ENCODE results near the gene CNTF. TPM values are rescaled to one million over a fixed set of nuclear protein-coding genes. Genes with fewer than 3 reads are reported as not detected.

CNTF gene
- total and polyA plus RNA-seq, 10 of the 15 experiments (the other 5 are each of a cell fraction or from before 2014, with no cell fraction given): 0.16 to 2.3 (median 0.73) TPM

DNA sequence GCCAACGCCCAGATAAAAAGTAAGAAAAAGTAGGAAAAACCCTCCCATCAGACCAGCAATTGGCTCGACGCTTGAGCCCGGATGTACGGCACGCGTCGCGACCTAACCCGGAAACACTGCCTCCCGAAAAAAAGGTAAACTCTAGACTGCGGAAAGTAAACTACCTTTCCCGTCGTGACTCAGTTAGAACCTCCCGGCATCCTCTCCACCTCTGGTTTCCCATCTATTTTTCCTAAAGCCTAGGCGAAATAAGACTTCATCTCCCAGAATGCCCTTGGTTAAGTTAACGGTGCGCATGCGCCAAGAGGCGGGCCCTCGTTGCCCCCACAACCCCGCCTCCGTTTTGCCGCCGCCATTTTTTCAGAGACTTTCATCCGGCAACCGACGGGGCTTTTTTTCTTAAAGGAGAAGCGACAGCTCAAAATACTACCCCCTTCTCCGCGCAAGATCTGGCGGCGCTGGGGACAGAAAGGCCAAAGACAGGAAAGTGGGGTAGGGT lies 44.3 kb upstream of the CNTF start (continued):
- TF ChIP-seq, protein P1, sequence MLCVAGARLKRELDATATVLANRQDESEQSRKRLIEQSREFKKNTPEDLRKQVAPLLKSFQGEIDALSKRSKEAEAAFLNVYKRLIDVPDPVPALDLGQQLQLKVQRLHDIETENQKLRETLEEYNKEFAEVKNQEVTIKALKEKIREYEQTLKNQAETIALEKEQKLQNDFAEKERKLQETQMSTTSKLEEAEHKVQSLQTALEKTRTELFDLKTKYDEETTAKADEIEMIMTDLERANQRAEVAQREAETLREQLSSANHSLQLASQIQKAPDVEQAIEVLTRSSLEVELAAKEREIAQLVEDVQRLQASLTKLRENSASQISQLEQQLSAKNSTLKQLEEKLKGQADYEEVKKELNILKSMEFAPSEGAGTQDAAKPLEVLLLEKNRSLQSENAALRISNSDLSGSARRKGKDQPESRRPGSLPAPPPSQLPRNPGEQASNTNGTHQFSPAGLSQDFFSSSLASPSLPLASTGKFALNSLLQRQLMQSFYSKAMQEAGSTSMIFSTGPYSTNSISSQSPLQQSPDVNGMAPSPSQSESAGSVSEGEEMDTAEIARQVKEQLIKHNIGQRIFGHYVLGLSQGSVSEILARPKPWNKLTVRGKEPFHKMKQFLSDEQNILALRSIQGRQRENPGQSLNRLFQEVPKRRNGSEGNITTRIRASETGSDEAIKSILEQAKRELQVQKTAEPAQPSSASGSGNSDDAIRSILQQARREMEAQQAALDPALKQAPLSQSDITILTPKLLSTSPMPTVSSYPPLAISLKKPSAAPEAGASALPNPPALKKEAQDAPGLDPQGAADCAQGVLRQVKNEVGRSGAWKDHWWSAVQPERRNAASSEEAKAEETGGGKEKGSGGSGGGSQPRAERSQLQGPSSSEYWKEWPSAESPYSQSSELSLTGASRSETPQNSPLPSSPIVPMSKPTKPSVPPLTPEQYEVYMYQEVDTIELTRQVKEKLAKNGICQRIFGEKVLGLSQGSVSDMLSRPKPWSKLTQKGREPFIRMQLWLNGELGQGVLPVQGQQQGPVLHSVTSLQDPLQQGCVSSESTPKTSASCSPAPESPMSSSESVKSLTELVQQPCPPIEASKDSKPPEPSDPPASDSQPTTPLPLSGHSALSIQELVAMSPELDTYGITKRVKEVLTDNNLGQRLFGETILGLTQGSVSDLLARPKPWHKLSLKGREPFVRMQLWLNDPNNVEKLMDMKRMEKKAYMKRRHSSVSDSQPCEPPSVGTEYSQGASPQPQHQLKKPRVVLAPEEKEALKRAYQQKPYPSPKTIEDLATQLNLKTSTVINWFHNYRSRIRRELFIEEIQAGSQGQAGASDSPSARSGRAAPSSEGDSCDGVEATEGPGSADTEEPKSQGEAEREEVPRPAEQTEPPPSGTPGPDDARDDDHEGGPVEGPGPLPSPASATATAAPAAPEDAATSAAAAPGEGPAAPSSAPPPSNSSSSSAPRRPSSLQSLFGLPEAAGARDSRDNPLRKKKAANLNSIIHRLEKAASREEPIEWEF (IDR thresholded peaks at IDR 0.05; ENCODE audit: insufficient replicate concordance, low read depth, low read length): no peak
- TF ChIP-seq SREBF2 (IDR thresholded peaks at IDR 0.05; ENCODE audit: low read length): no peak
- TF ChIP-seq, protein P2, sequence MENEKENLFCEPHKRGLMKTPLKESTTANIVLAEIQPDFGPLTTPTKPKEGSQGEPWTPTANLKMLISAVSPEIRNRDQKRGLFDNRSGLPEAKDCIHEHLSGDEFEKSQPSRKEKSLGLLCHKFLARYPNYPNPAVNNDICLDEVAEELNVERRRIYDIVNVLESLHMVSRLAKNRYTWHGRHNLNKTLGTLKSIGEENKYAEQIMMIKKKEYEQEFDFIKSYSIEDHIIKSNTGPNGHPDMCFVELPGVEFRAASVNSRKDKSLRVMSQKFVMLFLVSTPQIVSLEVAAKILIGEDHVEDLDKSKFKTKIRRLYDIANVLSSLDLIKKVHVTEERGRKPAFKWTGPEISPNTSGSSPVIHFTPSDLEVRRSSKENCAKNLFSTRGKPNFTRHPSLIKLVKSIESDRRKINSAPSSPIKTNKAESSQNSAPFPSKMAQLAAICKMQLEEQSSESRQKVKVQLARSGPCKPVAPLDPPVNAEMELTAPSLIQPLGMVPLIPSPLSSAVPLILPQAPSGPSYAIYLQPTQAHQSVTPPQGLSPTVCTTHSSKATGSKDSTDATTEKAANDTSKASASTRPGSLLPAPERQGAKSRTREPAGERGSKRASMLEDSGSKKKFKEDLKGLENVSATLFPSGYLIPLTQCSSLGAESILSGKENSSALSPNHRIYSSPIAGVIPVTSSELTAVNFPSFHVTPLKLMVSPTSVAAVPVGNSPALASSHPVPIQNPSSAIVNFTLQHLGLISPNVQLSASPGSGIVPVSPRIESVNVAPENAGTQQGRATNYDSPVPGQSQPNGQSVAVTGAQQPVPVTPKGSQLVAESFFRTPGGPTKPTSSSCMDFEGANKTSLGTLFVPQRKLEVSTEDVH (IDR thresholded peaks at IDR 0.05; ENCODE audit: low read depth, partially characterized antibody): peak; percentile 70
- 0 out of 2 replicates have a peak, but pooled peaks have one; percentile 39 for TF ChIP-seq STAT1 (conservative IDR thresholded peaks at IDR 0.05)
- TF ChIP-seq, protein P3, sequence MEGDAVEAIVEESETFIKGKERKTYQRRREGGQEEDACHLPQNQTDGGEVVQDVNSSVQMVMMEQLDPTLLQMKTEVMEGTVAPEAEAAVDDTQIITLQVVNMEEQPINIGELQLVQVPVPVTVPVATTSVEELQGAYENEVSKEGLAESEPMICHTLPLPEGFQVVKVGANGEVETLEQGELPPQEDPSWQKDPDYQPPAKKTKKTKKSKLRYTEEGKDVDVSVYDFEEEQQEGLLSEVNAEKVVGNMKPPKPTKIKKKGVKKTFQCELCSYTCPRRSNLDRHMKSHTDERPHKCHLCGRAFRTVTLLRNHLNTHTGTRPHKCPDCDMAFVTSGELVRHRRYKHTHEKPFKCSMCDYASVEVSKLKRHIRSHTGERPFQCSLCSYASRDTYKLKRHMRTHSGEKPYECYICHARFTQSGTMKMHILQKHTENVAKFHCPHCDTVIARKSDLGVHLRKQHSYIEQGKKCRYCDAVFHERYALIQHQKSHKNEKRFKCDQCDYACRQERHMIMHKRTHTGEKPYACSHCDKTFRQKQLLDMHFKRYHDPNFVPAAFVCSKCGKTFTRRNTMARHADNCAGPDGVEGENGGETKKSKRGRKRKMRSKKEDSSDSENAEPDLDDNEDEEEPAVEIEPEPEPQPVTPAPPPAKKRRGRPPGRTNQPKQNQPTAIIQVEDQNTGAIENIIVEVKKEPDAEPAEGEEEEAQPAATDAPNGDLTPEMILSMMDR (IDR thresholded peaks at IDR 0.05 in 2 of 3, conservative IDR thresholded peaks at IDR 0.05 in 1 of 3; ENCODE audit: control insufficient read depth in 2 of 3, extremely low read depth in 1 of 3, insufficient read depth in 1 of 3, low read depth in 3 of 3, low read length in 3 of 3): no peak
- no peak for TF ChIP-seq HDAC2 (IDR thresholded peaks at IDR 0.05)
- TF ChIP-seq IRF3 (IDR thresholded peaks at IDR 0.05): no peak
- TF ChIP-seq STAT3 (IDR thresholded peaks at IDR 0.05; ENCODE audit: low read depth, low read length): no peak
- TF ChIP-seq ASH2L (IDR thresholded peaks at IDR 0.05; ENCODE audit: borderline replicate concordance, low read depth): no peak
- TF ChIP-seq CREM (IDR thresholded peaks at IDR 0.05; ENCODE audit: low read depth): peak; percentile 74
- TF ChIP-seq RUNX3 (IDR thresholded peaks at IDR 0.05; ENCODE audit: low read length): no peak
- TF ChIP-seq RBBP5 (conservative IDR thresholded peaks at IDR 0.05): no peak; the same call in 1 of the 2 replicates
- no peak for TF ChIP-seq NBN (IDR thresholded peaks at IDR 0.05)
- no peak for TF ChIP-seq RFX5 (IDR thresholded peaks at IDR 0.05; ENCODE audit: low read depth, low read length)
- TF ChIP-seq SMAD5 (IDR thresholded peaks at IDR 0.05; ENCODE audit: low read depth): no peak
- no peak for TF ChIP-seq RAD21 (IDR thresholded peaks at IDR 0.05; ENCODE audit: insufficient read depth, low read depth, low read length)
- no peak for TF ChIP-seq SMC3 (IDR thresholded peaks at IDR 0.05; ENCODE audit: borderline replicate concordance, low read length)
- no peak; the same call in 1 of the 2 replicates for TF ChIP-seq SIN3A (IDR thresholded peaks at IDR 0.05; ENCODE audit: low read depth, low read length)
- no peak for TF ChIP-seq TAF1 (IDR thresholded peaks at IDR 0.05; ENCODE audit: borderline replicate concordance, low read depth, low read length)
- no peak; a peak in 1 of 4 replicates for TF ChIP-seq EP300 (IDR thresholded peaks at IDR 0.05; ENCODE audit: borderline replicate concordance in 1 of 2, control insufficient read depth in 1 of 2, low read depth in 2 of 2, low read length in 2 of 2)

Measured in GM12878 (cell line).